ENCODE data around the gene LATS2.

DNA sequence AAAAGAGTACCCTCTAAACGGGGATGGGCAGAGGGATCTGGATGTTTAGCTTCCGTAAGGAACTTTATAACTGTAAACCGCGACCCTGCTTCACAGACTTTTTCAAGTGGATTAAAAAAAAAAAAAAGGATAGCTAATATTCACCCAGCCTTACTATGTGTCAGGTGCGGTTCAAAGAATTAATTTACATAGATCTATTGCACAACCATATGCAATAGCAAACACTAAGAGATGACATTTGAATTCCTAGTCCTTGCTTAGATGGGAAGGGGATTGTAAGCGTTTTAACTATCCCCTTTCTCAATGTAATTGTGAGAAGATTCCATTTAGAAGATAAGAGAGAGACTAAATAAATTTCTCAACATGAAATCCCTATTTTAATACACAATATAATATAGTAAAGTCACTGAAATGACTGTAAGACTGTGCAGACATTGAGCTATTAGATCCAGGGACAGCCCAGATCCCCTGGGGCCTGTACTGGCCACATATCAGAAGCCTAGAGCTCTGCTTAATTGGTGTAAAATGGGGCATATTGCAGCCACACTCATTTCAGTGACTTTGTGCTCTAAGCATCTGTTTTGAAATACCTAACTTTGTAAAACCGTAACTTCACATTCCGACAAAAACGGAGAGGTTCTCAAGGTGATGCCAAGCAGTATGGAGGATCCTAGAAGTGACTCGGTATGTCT is 13.6 kb downstream of the LATS2 start:
- TF ChIP-seq, protein P1, sequence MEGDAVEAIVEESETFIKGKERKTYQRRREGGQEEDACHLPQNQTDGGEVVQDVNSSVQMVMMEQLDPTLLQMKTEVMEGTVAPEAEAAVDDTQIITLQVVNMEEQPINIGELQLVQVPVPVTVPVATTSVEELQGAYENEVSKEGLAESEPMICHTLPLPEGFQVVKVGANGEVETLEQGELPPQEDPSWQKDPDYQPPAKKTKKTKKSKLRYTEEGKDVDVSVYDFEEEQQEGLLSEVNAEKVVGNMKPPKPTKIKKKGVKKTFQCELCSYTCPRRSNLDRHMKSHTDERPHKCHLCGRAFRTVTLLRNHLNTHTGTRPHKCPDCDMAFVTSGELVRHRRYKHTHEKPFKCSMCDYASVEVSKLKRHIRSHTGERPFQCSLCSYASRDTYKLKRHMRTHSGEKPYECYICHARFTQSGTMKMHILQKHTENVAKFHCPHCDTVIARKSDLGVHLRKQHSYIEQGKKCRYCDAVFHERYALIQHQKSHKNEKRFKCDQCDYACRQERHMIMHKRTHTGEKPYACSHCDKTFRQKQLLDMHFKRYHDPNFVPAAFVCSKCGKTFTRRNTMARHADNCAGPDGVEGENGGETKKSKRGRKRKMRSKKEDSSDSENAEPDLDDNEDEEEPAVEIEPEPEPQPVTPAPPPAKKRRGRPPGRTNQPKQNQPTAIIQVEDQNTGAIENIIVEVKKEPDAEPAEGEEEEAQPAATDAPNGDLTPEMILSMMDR (IDR thresholded peaks at IDR 0.05), result no peak
- no peak for TF ChIP-seq POLR2A (IDR thresholded peaks at IDR 0.05)
